Measurements from ENCODE around the gene NAA80.
"Not testable (repeated sequence)": the region's sequence is repeated elsewhere in the genome, so short reads cannot be mapped to it uniquely, and the experiment has no call there.

Gene NAA80

DNA sequence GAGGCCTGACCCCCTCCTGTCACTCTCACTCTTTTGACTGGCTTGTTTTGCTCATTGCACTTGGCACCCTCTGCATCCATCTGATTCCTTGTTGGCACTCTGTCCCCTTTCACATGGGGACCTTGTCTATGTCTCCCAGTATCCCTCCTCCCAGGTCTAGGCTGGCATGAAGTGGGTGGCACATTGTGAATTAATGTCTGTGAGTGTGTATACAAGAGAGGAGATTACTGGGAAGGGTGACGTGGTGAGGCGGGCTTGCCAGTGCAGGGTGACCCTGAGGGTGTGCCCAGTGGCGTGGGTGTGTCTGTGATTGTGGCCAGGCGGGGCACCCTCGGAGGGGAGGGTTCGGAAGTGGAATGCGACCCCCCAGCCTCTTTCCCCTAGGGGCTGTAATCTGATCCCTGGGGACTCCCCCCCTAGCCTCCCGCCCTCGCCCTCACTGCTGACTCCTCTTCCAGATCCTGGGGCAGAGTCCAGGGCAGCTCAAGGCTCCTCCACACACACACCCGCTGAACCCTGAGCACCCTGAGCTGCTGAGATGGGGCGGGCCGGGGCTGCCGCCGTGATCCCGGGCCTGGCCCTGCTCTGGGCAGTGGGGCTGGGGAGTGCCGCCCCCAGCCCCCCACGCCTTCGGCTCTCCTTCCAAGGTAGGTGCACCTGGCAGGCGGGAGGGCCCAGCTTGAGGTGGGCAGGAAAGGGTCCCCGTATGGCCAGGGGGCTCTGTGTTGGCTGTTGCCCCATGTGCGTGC lies 30.3 kb downstream of the NAA80 start, which contains the start of gene SEMA3B:
Gene SEMA3B (plus strand): TSS at position 445 of the 749 bp plus-strand sequence. CDS start 94 bp downstream, at position 539.
- DNase-seq: no peak

DNA sequence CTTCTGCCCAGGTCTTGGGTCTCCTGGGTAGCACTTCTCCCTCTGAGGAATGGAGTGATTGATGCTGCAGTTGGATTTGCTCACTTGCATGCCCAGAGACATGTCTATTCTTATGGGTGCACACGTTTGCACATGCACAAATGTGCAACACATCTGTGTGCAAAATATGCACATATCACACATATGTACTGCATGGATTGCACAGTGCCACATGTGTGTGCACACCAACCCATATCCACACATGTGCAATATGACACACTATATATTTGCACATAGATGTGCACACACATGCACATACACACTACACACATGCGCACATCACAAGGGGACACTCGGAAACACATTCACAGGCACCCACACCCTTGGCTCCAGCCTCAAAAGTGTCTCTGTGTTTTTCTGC lies 30.9 kb downstream of the NAA80 start:
- no peak for DNase-seq

DNA sequence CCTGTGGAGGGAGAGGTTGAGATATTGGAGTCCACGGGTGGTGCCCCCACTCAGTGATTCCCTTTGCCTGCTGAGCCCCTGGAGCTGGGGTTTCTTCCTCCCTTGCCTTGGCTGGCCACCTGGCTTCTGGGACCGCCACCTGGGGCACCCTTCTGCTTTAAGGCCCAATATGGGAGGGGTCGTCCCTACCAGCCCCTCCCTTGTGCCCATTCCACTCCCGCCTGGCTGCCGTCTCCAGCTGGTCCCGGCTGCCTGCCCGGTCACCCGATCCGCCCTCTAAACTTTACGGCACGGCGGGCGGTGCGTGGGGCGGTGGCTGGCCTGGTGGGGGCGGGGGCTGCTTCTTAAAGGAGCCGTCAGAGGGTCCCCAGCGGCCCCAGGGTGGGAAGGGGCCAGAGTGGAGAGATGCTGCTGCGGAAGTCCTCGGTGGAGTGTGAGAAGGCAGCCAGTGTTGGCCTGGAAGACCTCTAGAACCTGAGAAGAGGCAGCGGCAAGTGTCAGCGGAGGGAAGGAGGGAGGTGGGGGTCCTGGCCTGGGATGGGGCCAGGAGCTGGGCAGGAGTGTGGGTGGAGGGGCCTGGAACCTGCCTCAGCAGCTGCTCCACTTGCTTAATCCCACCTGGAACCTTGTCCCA lies 31.8 kb downstream of the NAA80 start:
- DNase-seq: no peak

DNA sequence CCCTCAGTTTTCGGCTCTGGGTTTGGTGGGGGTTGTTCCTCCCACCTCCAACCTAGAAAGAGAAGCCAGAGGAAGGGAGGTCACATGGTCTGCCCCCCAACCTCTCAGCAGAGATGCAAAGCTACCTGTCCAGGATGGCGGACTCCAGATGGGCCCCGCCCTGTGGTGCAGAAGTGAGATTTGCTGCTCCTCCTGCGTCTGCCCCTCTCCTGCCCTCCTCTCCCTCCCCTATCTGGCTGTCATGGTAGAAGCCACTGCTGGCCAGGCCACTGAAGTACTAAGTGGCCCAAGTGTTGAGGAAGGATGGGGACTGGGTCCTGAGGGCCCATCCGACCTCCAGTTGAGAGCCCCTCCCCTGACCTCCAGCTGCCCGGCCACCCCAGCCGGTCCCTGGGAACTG lies 32.4 kb downstream of the NAA80 start:
- no peak for DNase-seq

DNA sequence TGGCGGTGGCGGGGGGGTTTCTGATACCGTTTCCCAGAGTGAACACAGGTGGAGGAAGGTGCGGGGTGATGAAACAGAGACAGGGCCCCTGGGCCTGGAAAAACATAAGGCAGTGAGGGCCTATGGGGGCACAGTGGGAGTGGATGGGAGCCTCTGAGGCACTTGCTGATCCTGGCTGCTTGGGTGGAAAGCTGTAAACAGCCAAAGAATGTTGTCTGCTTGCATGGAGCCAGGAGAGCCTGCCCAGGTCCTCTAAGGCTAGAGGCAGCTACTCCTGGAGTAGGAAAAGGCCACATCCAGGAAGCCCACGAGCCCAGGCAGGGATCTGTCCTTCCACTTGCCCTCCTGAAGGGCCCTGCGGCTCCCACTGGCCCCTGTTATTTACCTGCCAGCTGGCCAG lies 33.2 kb downstream of the NAA80 start:
- no peak for DNase-seq

DNA sequence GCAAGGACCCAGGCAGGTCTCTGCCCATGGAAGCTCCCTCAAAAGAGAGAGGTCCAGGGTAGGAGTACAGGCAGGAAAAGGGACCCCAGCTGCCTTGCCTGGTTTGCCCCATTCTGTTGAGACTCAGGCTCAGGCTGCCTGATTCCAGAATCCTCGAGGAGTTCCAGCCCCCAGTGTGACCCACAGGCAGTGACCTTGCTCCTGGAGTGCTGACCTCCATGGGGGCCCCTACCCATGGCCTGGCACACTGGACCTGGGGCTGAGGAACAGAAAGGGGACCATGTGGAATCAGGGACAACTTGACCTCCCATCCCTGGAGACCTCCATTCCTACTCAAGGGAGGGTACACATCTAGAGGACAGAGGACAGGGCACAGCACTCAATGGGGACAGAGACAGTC lies 33.6 kb downstream of the NAA80 start:
- no peak for DNase-seq

DNA sequence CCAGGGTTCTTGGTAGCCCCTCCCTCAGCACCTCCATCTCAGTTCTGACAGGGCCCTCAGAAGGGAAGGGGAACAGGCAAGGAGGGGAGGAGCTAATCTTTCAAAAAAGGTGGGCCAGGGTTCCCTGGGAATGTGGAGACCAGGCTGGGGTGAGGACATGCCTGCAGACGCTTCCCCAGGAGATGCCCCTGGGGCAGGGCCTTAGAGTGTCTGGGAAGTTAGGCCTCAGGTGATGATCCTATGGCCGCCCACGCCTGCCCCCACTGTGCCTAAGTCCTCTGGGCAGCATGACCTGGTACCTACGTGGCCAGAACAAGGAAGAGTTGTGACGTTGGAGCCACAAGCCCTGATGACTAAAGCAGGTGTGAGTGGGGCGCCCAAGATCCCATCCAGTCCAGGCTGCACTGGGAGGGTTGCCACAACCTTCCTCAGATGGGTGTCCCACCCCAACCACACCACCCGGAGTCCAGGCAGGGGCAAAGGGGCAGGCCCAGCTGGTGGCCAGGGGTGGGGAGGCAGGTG lies 34.2 kb downstream of the NAA80 start:
- no peak for DNase-seq

DNA sequence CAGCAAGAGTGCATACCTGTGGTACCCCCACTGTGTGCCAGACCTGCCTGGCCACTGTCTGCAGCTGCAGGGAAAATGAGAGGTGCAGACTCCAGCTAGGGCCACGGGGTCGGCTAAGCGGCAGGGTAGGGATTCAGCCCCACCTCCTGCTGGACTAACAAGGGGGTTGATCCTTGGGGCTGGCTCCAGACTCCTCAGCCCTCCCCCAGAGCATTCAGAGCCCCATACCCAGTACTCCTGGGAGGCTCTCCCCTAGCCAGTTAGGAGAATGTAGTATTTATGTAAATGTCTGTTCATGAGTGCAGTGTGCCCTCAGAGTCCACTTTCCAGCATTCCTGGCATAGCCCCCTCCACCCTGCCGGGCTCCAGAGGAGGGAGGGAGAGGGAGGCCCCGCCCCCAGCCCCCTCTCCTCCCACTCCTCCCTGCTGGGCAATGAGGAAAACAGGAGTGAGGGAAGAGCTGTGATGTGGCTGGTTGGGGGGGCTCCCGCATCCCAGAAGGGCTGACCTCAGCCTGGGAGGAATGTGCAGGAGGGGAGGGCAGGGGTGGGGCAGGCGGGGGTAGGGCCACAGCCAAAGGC lies 34.7 kb downstream of the NAA80 start:
- DNase-seq: no peak

DNA sequence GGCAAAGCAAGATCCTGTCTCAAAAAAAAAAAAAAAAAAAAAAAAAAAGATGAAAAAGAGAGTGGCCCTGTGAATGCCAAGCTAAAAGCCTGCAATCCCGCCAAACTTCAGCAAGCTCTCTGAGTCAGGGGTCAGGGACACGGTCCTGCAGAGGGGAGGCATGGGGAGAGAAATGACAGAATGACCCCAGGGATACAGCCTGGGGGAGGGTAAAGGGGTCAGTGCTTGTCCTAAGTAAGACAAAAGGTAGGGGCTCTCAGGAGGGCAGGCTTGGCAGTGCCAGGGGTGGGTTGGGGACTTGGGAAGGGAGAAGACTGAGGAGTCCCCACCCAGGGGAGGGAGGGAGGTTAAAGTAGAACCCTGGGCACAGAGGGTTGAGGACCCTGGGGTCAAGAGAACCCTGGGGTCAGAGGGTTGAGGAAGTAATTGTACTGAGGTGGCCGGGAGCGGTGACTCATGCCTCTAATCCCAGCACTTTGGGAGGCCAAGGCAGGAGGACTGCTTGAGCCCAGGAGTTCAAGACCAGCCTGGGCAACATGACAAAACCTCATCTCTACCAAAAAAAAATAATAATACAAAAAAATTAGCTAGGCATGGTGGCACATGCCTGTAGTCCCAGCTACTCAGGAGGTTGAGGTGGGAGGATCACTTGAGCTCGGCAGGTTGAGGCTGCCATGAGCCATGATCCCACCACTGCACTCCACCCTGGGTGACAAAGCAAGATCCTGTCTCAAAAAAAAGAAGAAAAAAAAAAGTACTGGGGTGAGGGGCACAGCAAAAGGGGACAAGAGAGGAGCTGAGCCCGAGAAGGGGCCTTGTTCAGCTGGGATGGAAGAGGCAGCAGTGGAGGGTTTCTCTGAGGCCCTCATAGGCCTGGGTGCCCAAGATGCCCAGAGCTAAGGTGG lies 35.5 kb downstream of the NAA80 start:
- DNase-seq: no peak

DNA sequence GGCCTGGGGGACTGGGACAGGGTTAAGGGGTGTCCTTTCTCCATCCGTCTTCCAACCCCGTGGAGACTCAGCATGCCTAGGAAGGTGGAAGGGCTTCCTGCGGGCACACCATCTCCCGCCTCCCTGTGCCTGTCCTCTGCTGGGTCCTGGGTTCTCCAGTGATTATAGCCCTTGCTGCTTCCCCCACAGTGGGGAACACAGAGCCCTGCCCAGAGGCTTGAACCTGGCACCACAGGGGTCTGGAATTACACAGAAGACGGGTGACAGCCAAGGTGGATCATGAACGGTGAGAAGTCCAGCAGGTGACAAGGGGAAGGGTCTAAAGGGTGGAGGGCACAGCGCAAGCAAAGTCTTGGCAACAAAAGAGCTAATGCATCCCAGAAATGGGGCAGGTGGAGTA lies 36.4 kb downstream of the NAA80 start:
- no peak for DNase-seq

DNA sequence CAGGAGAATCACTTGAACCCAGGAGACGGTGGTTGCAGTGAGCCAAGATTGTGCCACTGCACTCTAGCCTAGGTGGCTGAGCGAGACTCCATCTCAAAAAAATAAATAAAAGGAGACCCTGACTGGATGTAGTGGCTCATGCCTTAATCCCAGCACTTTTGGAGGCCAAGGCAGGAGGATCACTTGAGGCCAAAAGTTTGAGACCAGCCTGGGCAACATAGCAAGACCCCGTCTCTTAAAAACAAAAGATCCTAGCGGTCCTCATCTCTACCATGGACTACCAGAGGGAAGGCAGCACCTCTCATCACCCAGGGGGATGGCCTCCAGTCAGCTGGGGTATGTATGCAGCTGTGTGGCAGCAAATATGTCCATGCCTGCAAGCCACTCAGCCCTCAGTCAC lies 37.0 kb downstream of the NAA80 start:
- DNase-seq: not testable (repeated sequence)

DNA sequence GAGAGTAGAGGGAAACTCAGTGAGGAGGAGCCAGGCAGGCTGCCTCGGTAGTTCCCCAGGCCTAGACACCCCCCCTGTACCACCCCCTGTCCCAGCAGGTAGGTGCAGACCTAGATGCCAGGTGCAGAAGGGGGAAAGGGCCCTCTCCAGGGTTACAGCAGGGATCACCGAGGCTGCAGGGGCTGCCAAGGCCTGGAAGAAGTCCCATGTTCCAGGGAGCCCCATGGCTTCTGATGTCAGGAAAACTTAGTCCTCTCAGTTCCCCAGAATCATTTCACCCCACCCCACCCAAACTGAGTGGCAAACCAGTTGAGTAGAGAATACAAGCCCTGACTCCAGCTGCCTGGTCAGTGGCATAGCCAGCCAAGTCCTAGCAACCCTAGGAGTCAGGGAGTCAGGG lies 37.7 kb downstream of the NAA80 start:
- no peak for DNase-seq

DNA sequence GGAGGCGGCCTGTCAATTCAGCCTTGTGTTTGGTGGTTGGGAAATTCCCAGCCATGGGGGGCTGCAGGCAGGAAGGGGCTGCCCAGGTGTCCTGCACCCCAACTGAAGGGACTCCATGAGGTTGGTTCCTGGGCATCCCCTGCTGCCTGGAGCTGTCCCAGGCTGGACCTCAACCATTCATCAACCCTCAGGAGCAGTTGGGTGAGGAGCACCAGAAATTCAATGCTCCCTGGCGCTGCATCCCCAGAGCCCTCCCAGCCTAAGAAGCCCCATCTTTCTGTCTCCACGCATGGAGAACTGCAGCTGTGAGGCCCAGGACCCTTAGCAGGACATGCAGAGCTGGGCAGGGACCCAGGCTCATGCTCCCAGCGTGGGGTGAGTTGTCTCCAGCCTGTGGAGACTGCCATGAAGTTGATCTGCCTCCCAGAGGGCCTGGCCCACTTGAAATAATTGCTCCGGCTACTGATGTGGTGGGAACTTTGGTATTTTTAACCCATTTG lies 38.2 kb downstream of the NAA80 start:
- DNase-seq: no peak

DNA sequence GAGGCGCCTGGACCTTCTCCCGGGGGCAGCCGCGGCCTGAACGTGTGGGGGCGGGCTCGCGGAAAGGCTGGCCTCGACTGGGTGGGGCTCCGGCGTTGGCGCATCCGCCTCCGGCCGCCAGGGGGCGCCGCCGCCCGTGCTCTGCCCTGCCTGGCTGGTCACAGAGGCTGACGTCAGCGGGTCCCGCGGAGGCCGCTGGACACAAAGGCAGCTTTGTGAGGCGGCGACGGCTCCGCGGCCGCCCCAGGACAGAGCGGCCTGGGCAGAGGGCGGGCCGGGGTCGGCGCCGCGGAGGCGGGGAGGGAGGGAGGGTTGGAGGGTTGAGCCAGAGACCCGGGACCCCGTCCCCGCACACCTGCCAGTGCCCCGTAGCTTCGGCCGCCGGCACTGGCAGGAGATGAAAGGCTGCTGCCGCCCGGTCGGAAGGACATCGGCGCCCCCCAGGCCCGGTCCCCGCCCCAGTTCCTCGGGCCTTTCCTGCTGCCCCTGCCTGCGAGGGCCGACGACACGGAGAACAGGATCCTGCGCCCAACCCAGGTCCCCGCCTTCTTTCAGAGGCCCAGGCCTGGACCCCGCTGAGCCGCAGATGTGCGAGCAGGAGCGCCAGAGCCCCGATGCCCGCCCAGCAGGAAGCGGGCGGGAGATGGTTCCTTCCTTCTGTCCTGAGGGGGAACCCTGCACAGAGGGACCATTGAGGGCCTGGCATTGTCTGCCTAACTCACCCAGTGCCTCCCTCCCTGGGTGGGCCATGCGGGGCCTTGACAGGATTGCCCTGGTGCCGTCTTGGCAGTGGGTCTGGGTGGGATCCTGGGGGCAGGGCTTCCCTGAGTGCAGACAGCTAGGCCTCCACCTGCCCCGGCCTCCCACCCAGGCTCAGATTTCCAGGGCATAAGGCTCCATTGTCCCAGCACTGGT lies 38.9 kb downstream of the NAA80 start:
- DNase-seq: peak; percentile 79

DNA sequence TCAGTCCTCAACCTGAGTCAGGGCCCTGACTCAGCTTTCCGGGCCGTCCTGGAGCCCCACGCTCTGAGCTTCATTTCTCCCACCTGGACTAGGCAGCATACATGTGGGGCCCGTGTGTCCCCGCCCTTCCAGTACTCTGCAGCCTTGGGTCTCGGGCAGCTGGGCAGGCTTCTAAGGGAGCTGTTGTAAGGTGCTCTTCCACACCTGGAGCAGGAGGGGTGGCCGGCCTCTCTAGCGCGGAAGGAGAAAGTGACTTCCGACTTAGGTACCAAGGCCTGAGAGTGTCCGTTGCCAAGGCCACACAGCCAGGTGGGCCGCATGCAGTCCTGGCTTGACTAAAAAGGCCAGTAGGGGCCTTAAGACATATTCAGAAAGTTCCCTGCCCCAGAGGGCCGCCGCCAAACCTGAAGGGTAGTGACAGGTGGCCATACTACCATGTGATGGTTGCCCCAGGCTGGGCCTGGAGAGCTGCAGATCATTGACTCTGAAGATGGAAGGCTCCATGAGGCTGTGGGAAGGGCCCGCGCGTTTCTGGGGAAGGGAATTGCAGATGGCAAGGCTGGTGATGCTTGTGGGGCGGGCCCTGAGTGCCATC lies 39.7 kb downstream of the NAA80 start:
- DNase-seq: no peak

DNA sequence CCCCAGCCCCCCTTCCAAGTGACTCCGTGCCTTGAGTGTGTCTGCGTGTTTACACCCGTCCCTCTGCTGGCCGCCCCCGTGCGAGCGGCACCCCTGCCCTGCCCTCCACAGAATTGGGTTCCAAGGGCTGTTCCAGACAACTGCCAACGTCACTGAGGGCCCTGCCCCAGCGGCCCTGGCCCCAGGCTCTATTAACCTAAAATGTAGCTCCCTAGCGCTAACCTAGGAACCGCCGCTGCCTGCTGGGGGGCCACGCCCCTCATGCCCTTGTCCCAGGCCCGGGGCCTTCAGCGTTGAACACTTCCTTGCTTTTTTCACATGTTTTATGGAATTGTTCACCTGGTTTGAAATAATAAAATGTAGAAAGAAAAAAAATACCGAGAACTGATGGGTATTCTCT lies 40.2 kb downstream of the NAA80 start:
- no peak for DNase-seq

DNA sequence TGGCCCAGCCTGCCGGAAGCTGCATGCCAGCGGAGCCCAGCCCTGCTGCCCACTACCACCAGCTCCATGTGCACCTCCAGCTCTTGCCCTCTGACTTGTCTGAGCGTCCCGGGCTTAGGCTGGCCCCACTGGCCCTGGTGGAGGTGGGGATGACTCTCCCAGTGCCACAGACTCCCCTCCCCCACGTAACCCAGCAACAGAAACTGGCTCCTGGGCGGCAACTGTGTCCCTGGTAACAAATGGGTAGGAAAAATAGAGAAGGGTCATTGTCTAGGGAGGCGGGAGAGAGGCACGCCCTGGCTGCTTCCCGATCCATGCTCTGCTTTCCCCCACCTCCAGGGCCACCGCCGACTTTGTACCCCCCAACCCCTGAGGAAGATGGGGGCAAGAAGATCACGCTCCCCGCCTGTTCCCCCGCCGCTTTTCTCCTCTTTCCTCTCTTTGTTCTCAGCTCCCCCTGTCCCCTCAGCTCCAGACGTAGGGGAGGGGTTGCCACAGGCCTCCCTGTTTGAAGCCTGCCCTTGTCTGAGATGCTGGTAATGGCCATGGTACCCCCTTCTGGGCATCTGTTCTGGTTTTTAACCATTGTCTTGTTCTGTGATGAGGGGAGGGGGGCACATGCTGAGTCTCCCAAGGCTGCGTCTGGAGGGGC lies 41.0 kb downstream of the NAA80 start:
- no peak for DNase-seq

DNA sequence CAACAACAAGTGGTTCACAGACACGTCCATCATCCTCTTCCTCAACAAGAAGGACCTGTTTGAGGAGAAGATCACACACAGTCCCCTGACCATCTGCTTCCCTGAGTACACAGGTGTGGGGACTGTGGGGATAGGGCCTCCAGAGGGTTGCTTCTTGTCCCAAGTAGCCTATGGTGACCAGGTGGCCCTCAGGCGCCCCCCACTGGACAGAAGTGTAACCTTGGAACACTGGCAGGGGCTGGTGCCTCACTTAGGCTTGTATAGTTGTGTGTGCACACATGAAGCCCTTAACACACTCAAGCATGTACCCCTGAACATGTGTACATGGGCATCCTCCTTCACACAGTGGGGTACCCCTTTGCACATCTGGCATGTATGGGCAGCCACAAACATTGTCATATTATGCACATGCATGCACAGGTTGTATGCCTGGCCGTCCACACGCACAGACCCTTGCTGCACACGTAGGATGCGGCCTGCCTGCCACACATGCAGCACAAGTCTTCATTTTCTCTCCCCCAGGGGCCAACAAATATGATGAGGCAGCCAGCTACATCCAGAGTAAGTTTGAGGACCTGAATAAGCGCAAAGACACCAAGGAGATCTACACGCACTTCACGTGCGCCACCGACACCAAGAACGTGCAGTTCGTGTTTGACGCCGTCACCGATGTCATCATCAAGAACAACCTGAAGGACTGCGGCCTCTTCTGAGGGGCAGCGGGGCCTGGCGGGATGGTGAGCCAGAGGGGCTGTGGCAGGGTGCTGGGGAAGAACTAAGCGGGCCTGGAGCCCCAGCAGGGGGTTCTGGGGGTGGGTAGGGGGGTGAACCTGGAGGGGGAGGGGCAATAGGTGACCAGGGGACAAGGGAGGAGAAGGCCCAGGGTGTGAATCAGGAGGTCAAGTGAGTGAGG lies 42.0 kb downstream of the NAA80 start:
- DNase-seq: no peak

DNA sequence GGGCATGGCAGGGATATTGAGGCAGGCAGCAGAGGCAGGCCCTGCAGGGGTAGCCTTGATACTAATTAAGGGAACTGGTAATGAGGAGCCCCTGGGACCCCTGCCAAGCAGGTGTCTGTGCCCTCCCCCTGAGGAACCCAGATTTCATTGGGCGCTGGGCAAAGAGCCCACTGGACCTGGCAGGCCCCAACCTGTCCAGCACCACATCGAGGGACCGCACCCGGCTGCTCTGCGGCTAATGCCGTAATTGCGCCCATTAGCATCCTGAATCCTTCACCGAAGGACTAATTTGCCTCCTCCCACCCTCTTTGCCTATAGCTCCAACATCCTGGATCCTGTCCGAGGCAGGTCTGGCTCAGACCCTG lies 44.0 kb downstream of the NAA80 start:
- DNase-seq: no peak
